Glomerular endothelial cell (primary cell): ENCODE results near the gene ASIC1. TPM values are rescaled to one million over a fixed set of nuclear protein-coding genes. Genes with fewer than 3 reads are reported as not detected.
A peak's percentile ranks its signal among the peaks of the same experiment; 100 is the strongest.
"Not testable (repeated sequence)": the region's sequence is repeated elsewhere in the genome, so short reads cannot be mapped to it uniquely, and the experiment has no call there.

Experiments used
- DNase-seq: peaks from one replicate; pipeline ENCODE4 v3.0.0-alpha.2; 2011; ENCODE audit warnings: low read depth, low spot score; ENCODE audit errors: extremely low read depth
- total RNA-seq: library from RNA; depleted of rRNA; stranded (reverse); fragments of >200 nt; gene quantifications from 2 replicates; pipeline ENCODE4 v1.2.3, GENCODE V29; 2015

Gene ASIC1
- 2.5 TPM in 2 replicates for total RNA-seq

- no peak for DNase-seq
Measured at GRCh38 chr12:50057000-50057841, at the start of gene ASIC1. TSS of gene ASIC1 (plus strand) at chr12:50057596. CDS start at chr12:50058767, 1,171 bp downstream.

GRCh38 chr12:50013361-50014147 lies 43.8 kb upstream of the ASIC1 start:
- DNase-seq: no peak

- no peak for DNase-seq
Measured at GRCh38 chr12:50014342-50014741, 43.1 kb upstream of the ASIC1 start.

DNA sequence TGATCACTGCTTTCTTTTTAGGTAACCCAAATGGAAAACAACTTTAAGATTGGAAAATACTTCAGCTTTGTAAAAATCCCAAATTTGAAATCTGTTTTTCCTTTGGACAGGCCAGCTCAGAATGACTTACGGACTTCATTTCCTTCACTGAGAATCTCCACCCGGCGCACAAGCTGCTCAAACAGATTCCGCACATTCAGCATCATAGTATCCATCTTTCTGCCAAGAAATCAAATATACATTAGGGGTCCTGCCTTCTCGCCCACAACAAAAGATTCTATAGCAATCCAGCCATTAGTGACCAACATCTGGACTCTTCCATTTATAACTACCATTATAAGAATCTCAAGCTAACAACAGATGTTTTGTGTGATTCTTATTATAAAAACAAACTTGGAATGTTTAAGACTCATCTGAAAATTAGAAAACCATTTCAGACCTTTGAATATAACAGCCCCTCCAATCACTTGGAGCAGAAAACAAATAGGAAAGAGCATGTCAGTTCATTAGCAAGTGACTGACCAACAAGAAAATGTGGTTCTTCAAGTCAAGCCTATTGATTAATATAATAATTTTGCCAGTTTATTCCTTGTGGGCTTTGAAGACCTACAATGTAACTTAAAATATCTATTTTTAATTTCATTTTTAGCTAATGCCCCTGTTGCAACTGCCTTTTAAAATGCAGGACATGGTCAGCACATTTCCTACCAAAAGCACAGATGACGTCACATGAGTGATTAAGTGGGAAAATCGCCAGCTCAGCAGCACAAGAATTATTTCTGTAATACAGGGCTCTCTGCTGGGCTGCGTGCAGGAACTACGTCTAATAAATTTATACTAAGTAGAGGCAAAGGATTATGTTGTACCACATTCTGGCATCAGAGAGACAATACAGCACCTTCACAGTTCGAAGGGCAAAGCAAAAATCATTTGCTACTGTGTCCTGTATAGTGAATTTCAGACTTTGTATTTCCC lies 40.6 kb upstream of the ASIC1 start:
- peak; percentile 63 for DNase-seq

DNA sequence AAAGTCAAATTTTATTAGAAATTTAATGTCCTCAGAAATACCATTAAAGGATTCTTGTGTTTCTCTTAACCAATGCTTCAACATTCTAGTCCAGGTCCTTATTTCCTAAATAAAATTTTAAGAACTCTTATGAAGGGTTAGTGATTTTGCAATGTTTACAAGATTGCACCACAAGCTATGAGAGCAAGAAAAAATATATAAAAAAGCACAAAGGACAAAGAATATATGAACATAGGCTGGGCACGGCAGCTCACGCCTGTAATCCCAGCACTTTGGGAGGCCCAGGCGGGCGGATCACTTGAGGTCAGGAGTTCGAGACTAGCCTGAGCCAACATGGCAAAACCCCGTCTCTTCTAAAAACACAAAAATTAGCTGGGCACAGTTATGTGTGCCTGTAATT lies 39.8 kb upstream of the ASIC1 start:
- no peak for DNase-seq

GRCh38 chr12:50018154-50018553 lies 39.2 kb upstream of the ASIC1 start:
- DNase-seq: no peak

GRCh38 chr12:50018968-50019367 lies 38.4 kb upstream of the ASIC1 start:
- DNase-seq: no peak

DNA sequence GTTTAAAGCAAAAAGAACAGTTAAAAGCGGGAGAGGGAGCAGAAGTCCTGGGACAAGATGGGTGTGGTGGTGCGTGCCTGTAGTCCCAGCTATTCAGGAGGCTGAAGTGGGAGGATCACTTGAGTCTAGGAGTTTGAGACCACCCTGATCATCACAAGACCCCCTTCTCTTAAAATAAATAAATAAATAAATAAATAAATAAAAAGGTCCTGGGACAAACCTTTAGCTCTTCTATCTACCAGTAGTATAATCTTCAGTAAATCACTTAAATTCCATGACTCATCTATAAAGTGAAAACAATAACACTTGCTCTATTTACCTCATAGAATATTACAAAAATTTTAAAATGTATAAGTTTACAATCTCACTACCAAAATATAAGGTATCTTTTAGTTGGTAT lies 37.9 kb upstream of the ASIC1 start:
- no peak for DNase-seq

DNA sequence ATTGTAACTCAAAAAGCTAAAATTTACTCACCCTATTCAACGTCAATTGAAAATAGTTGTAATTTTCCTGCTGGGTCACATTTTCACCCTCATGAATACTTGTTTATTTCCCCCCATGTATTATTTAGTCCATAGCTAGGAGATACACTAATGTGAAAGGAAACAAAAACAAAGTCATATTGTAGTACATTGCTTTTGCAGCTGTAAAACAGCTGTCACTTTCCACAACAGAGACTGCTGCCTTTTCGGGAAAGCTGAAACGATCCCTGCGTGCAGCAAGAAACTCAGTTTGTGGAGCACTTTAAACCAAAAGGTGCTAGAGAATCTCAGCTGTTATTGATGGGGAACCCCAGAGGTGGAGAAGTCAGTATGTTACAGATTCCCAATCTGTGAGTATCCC lies 36.4 kb upstream of the ASIC1 start:
- no peak for DNase-seq

GRCh38 chr12:50022903-50023302 lies 34.5 kb upstream of the ASIC1 start:
- DNase-seq: no peak

DNA sequence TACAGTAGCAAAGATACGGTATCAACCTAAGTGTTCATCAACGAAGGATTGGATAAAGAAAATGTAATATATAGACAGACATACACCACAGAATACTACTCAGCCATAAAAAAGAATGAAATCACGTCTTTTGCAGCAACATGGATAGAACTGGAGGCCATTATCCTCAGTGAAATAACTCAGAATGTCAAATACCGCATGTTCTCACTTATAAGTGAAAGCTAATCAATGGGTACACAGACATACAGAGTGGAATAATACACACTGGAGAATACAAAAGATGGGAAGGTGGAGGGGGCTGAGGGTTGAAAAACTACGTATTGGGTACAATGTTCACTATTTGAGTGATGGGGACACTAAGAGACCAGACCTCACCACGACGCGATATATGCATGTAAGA lies 33.2 kb upstream of the ASIC1 start:
- no peak for DNase-seq

GRCh38 chr12:50024805-50025186 lies 32.6 kb upstream of the ASIC1 start:
- no peak for DNase-seq

GRCh38 chr12:50025187-50026059 lies 32.0 kb upstream of the ASIC1 start, which contains the start of gene RACGAP1:
TSS of gene RACGAP1 (minus strand) at chr12:50025494. CDS start at chr12:50016715, 8,779 bp downstream.
- peak; percentile 96 for DNase-seq

- no peak for DNase-seq
Measured at GRCh38 chr12:50026691-50027090, 30.7 kb upstream of the ASIC1 start.

DNA sequence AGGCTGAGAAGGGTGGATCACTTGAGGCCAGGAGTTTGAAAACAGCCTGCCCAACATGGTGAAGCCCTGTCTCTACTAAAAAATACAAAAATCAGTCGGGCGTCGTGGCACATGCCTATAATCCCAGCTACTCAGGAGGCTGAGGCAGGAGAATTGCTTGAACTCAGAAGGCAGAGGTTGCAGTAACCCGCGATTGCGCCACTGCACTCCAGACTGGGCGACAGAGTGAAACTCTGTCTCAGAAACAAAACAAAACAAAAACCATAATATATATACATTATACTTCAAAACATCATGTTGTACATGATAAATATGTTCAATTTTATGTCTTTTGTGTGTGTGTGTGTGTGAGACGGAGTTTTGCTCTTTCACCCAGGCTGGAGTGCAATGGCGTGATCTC lies 26.9 kb upstream of the ASIC1 start:
- not testable (repeated sequence) for DNase-seq

DNA sequence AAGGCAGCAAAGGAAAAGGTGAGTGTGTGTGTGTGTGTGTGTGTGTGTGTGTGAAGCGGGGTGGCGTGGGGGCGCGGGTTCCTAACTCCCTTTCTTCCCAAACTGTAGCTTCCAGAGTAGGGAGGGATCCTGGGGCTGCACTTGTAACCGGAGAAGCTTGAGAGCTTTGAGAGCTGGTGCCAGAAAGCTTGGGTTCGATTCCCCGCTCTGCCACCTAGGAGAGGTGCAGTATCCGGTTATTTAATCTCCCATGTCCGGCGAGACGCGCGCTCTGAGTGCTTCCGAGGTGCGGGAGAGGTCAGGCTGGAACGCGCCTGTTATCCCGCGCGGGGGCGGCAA lies 24.9 kb upstream of the ASIC1 start:
- no peak for DNase-seq

DNA sequence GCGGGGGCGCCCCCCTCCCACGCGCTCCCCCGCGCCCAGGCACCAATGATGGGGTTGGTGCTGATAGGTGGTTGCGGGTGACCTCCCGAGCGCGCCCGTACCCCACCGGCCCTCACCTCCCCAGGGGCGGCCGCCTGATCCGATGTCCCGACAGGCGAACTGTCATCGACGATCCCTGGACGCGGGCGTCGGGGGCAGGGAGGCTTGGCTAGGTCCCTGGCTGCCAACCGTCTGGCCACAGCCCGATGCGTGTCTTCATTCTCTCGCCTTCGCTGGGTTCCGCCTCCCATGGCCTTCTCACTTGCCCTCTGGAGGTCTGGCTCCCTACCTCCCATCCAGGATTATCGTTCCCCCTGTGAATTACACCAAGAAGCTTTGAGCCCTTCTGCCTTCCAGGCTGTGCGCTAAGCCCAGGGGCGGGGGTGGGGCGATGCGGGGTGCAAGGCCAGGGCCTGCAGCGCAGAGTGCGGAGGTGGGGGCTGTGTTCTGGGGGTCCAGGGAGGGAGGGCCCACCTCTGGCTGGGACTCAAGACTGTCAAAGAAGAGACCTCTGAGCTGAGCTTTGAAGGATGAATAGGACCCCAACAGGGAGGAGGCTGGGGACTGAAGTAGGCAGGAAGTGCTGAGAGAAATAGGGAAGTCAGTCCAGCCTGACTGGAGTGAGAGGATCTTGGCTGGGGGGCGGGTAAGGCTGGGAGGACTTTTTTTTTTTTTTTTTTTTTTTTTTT lies 24.4 kb upstream of the ASIC1 start:
- no peak for DNase-seq

DNA sequence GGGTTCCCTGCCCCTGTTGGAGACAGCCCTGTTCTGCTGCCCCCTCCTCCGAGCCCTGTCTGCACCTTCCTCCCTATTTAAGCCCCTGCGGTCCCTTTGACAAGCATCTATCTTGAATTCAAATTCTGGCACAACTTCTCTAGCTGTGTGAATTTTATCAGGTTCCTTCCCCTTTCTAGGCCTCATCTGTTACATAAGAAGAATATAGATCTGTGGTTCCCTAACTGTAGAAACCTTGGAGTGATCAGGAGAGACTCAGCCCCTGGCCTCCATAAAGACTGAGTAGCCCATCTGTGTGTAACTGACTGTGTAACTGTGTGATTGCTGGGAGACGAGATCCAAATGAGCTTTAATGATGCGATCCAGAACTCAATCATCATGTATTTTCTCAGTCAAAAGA lies 19.1 kb upstream of the ASIC1 start:
- no peak for DNase-seq

- no peak for DNase-seq
Measured at GRCh38 chr12:50039151-50039835, 18.1 kb upstream of the ASIC1 start.
